Fibroblast of the aortic adventitia (primary cell): ENCODE measurements around the gene TALDO1. TPM values are rescaled to one million over a fixed set of nuclear protein-coding genes. Genes with fewer than 3 reads are reported as not detected.

Experiments used
- DNase-seq: peaks from one replicate; pipeline ENCODE4 v3.0.0-alpha.2; 2010; ENCODE audit warnings: low read depth
- H3K4me3 ChIP-seq: 2 replicates; pipeline ENCODE4 v1.5.1; 2011; ENCODE audit warnings: low read depth, mild to moderate bottlenecking, control low read depth, low read length, moderate library complexity
- total RNA-seq: library from RNA; depleted of rRNA; stranded (reverse); fragments of >200 nt; gene quantifications from 2 replicates; pipeline ENCODE4 v1.2.3, GENCODE V29; 2012; ENCODE audit warnings: low replicate concordance
- TF ChIP-seq, protein P1 (sequence below): IDR thresholded peaks from 2 replicates; pipeline ENCODE4 v1.5.1; 2011; ENCODE audit warnings: mild to moderate bottlenecking, low read length, control low read depth, inconsistent platforms; ENCODE audit not compliant: insufficient read depth

The TALDO1 gene
- total RNA-seq, 1 donor: 146 TPM

DNA sequence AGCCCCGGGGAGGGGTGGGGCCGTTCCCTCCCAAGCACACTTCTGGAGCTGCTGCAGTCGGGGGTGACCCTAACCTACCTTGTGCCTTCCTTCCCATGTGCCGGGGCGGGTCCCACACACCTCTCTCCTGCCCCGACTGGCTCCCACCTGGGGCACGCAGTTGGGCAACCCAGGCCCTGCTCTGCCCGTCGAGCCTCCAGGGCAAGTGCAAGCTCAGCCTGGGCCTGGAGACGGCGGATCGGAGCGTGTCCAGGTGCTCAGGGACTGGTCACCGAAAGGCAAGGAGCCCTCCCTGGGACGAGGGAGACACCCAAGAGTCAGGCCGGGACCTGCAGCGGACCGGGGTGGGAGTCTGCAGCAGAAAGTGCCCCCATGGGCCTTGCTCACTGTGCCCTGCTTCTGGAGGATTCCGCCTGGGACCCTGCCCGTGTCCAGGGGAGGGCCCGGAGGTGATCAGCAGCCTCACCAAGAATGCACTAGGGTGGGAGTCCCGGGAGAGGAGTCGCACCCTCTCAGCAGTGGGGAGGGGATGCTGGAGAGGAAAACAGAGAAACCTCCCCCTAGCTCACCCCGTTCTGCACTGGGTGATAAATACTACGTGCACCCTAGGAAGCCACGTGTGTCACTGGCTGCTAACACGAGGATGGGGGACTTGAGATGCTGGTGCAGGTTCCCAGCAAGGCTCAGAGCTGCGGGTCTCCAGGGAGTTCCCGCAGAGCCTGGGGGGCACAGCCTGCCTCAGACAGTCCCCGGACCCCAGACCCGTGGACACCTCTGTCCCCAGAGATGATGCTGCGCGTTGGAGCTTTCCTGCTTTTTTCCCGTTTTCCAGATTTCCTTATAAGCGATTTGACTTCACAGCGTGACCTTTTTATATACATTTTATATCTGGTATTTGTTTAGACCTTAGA is 35.3 kb downstream of the TALDO1 start:
- no peak for DNase-seq

GRCh38 chr11:783581-784015 is 36.3 kb downstream of the TALDO1 start:
- peak; percentile 93 for DNase-seq
- H3K4me3 ChIP-seq: no peak overlapping the region
- TF ChIP-seq, protein P1, sequence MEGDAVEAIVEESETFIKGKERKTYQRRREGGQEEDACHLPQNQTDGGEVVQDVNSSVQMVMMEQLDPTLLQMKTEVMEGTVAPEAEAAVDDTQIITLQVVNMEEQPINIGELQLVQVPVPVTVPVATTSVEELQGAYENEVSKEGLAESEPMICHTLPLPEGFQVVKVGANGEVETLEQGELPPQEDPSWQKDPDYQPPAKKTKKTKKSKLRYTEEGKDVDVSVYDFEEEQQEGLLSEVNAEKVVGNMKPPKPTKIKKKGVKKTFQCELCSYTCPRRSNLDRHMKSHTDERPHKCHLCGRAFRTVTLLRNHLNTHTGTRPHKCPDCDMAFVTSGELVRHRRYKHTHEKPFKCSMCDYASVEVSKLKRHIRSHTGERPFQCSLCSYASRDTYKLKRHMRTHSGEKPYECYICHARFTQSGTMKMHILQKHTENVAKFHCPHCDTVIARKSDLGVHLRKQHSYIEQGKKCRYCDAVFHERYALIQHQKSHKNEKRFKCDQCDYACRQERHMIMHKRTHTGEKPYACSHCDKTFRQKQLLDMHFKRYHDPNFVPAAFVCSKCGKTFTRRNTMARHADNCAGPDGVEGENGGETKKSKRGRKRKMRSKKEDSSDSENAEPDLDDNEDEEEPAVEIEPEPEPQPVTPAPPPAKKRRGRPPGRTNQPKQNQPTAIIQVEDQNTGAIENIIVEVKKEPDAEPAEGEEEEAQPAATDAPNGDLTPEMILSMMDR: peak; percentile 94

More for the DNA sequence above, 35.3 kb downstream of the TALDO1 start:
- TF ChIP-seq, protein P1: no peak
- H3K4me3 ChIP-seq: no peak overlapping the region

DNA sequence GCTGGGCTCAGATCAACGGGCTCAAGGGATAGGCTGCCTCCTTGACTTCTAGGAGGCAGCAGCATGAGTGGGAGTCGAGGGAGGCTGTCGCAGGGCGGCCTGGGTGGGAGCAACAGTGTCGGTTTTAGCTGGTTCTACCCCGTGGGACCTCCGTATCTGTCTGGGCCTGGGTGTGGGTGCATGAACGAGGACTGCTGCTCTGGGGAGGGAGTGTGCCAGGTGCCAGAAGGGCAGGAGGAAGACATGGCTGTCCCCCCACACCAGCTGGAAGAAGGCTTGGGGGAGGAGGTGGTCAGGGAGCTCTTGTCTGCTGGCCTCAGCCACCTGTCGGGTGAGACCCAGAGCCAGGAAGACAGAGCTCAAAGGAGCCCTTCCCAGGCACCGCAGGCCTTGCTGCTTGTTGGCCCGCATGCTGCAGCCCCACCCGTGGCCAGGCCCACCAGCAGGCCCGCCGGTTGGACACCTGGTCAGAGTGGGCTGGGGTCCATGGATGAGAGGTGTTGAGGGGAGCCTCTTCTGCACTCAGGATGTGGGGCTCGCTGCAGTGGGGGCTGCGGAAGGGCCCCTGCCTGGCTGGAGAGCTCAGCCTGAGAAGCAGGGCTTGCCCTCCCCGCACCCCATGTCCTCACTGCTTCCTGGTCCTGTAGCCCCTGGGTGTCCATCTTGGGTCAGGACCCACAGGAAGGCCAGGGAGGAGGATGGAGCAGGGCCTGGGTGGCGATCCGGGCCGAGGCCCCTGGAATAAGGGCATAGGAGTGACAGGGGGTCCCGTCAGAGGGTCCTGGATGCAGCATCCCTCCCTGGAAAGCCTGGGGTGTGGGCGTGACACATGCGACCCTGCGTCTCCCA is 39.2 kb downstream of the TALDO1 start:
- TF ChIP-seq, protein P1: no peak
- H3K4me3 ChIP-seq: no peak overlapping the region
- no peak for DNase-seq

- no peak for DNase-seq
- TF ChIP-seq, protein P1: no peak
- no peak overlapping the region for H3K4me3 ChIP-seq
Measured at GRCh38 chr11:787084-787675, 39.9 kb downstream of the TALDO1 start.

DNA sequence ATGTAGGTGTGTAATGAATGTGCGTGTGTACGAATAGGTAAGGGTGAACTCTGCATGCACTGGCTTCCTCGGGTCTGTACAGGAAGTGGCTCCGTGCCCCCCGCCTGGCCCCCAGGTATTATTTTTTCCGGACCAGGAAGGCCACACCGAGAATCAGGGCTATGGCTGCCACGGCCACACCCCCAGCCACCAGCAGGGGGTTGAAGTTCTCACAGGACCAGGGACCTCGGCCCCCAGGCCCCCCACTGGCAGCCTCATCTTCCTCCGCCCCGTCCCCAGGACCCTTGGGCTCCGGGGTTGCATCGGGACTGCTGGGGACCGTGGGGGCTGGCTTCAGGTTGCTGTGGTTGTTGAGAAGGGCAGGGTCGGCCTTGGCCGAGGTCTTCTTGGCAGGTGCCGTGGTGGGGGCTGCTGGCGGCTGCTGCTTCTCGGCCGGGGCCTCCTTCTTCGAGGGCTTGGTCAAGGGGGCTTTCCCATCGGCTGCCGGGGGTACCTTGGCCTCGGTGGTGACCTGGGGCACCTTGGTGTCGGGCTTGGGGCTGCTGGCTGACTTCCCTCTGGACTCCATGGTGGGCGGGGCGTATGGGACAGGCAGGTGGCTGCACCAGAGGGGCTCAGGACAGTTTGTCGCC is 40.9 kb downstream of the TALDO1 start:
- no peak overlapping the region for H3K4me3 ChIP-seq
- TF ChIP-seq, protein P1: peak; percentile 9
- no peak for DNase-seq
